ENCODE results near the gene CDH13.

The CDH13 gene

DNA sequence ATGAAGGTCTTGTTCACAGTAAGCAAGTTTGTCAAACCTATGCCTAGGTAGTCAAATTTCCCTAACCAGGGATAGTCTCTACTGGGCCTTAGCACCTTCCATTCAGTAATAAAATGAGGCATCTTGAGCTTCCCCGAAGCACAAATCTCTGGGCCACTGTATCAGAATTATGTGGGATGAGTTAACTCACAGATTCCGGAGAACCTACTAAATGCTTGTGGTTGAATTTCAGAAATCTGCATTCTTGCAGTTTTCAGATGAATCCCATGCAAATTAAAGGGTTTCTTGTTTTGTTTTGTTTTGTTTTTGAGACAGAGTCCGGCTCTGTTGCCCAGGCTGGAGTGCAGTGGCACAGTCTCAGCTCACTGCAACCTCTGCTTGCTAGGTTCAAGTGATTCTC is 702.2 kb downstream of the CDH13 start:
- no peak overlapping the region for H3K4me3 ChIP-seq (ENCODE audit: low read depth in 1 of 5, low read length in 5 of 5)
- no peak overlapping the region for H3K9ac ChIP-seq (ENCODE audit: low read length in 5 of 5)
- no peaks in the 10 kb centered on the region for H3K4me1 ChIP-seq (ENCODE audit: control insufficient read depth in 5 of 5, insufficient read depth in 5 of 5, low read length in 5 of 5)
- no peaks in the 10 kb centered on the region for H3K9me3 ChIP-seq (ENCODE audit: control insufficient read depth in 5 of 5, low read length in 5 of 5)
- H3K27me3 ChIP-seq (ENCODE audit: control insufficient read depth in 5 of 5, insufficient read depth in 4 of 5, low read length in 5 of 5): no peaks in the 10 kb centered on the region
- no peaks in the 10 kb centered on the region for H3K36me3 ChIP-seq (ENCODE audit: control insufficient read depth in 5 of 5, insufficient read depth in 5 of 5, low read length in 5 of 5)
- no peak overlapping the region for H3K27ac ChIP-seq (ENCODE audit: low read depth, low read length)

DNA sequence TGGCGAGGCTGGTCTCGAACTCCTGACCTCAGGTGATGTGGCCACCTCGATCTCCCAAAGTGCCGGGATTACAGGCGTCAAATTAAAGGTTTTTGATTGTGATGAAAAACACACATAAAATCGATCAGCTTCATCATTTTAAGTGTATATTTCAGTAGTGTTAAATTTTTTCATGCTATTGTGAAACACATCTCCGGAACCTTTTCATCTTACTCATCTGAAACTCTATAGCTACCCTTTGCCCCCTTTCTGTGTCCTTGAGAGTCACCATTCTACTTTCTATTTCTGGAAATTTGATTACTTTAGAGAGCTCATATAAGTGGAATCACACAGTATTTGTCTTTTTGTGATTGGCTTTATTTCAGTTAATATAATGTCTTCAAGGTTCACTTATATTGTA is 702.7 kb downstream of the CDH13 start:
- Histone ChIP-seq H3K4me3 (ENCODE audit: low read depth in 1 of 5, low read length in 5 of 5) (no peak overlapping the region), H3K36me3 (ENCODE audit: control insufficient read depth in 5 of 5, insufficient read depth in 5 of 5, low read length in 5 of 5) (no peaks in the 10 kb centered on the region), H3K4me1 (ENCODE audit: control insufficient read depth in 5 of 5, insufficient read depth in 5 of 5, low read length in 5 of 5) (no peaks in the 10 kb centered on the region), H3K9me3 (ENCODE audit: control insufficient read depth in 5 of 5, low read length in 5 of 5) (no peaks in the 10 kb centered on the region), H3K9ac (ENCODE audit: low read length in 5 of 5) (no peak overlapping the region), H3K27me3 (ENCODE audit: control insufficient read depth in 5 of 5, insufficient read depth in 4 of 5, low read length in 5 of 5) (no peaks in the 10 kb centered on the region), H3K27ac (ENCODE audit: low read depth, low read length) (no peak overlapping the region)

DNA sequence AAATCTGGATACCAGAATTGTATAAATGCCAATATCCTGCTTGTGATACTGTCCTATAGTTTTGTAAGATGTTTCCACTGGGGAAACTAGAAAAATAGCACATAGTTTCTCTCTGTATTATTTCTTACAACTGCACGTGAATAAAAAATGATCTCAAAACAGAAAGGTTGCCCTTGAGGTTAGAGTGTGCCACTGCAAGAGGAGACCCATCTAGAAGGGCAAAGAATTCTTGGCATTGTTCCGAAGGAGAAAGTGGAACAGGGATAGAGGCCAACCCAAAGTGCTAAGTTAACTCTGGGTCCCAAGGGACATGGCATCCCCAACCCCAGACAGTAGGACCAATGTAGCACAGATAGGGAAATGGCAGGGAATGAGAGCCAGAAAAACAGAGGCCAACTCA is 703.5 kb downstream of the CDH13 start:
- Histone ChIP-seq H3K27me3 (ENCODE audit: control insufficient read depth in 5 of 5, insufficient read depth in 4 of 5, low read length in 5 of 5) (no peaks in the 10 kb centered on the region), H3K9ac (ENCODE audit: low read length in 5 of 5) (no peak overlapping the region), H3K27ac (ENCODE audit: low read depth, low read length) (no peak overlapping the region), H3K36me3 (ENCODE audit: control insufficient read depth in 5 of 5, insufficient read depth in 5 of 5, low read length in 5 of 5) (no peaks in the 10 kb centered on the region), H3K4me3 (ENCODE audit: low read depth in 1 of 5, low read length in 5 of 5) (no peak overlapping the region), H3K4me1 (ENCODE audit: control insufficient read depth in 5 of 5, insufficient read depth in 5 of 5, low read length in 5 of 5) (no peaks in the 10 kb centered on the region), H3K9me3 (ENCODE audit: control insufficient read depth in 5 of 5, low read length in 5 of 5) (no peaks in the 10 kb centered on the region)

GRCh38 chr16:83335076-83335475 is 708.3 kb downstream of the CDH13 start:
- Histone ChIP-seq H3K9ac (ENCODE audit: low read length in 5 of 5) (no peak overlapping the region), H3K27me3 (ENCODE audit: control insufficient read depth in 5 of 5, insufficient read depth in 4 of 5, low read length in 5 of 5) (no peaks in the 10 kb centered on the region), H3K4me1 (ENCODE audit: control insufficient read depth in 5 of 5, insufficient read depth in 5 of 5, low read length in 5 of 5) (peaks cover 0 to 6% (median 3%) of the 10 kb centered on the region in 5 donors), H3K36me3 (ENCODE audit: control insufficient read depth in 5 of 5, insufficient read depth in 5 of 5, low read length in 5 of 5) (no peaks in the 10 kb centered on the region), H3K27ac (ENCODE audit: low read depth, low read length) (no peak overlapping the region), H3K9me3 (ENCODE audit: control insufficient read depth in 5 of 5, low read length in 5 of 5) (no peaks in the 10 kb centered on the region), H3K4me3 (ENCODE audit: low read depth in 1 of 5, low read length in 5 of 5) (no peak overlapping the region)

DNA sequence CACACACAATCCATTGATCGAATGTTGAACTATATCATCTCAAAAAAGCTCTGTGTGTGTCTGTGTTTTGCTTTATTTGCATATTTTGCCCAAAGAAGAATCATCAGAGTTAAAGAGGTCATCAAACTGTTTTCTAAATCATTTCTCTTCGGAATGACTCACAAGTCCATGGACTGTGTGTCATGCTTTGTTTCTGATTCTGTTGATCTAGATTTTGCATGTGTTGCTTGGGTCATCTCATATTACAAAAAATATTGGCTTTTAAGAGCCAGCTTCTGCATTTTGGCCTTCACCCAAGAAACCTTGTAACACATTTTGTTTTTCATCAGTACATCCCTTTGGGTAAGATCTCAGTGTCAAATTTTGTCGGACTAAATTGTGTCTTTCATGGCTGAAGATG is 709.8 kb downstream of the CDH13 start:
- H3K27ac ChIP-seq (ENCODE audit: low read depth, low read length): no peak overlapping the region
- no peaks in the 10 kb centered on the region for H3K27me3 ChIP-seq (ENCODE audit: control insufficient read depth in 5 of 5, insufficient read depth in 4 of 5, low read length in 5 of 5)
- H3K9me3 ChIP-seq (ENCODE audit: control insufficient read depth in 5 of 5, low read length in 5 of 5): no peaks in the 10 kb centered on the region
- H3K4me3 ChIP-seq (ENCODE audit: low read depth in 1 of 5, low read length in 5 of 5): no peak overlapping the region
- H3K36me3 ChIP-seq (ENCODE audit: control insufficient read depth in 5 of 5, insufficient read depth in 5 of 5, low read length in 5 of 5): no peaks in the 10 kb centered on the region
- H3K9ac ChIP-seq (ENCODE audit: low read length in 5 of 5): no peak overlapping the region
- H3K4me1 ChIP-seq (ENCODE audit: control insufficient read depth in 5 of 5, insufficient read depth in 5 of 5, low read length in 5 of 5): peaks cover 0 to 6% (median 3%) of the 10 kb centered on the region in 5 donors

DNA sequence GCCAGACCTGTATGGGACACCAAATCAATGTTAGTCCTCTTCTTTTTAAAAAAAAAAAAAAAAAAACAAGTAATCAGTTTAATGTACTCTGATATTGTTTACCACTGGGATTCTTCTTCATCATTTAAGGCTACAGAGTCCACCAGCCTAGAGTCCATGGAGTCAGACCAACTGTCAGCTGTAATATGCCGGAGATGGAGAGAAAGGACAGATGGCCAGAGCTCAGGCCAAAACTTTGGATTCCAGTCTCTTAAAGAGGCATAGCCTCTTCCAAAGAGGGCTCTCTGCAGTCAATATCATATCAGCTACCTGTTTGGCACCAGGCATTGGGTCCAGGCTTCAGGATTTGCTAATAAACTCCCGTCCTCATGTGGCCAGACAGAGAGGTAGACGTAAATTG is 711.4 kb downstream of the CDH13 start:
- H3K27me3 ChIP-seq (ENCODE audit: control insufficient read depth in 5 of 5, insufficient read depth in 4 of 5, low read length in 5 of 5): no peaks in the 10 kb centered on the region
- no peak overlapping the region for H3K9ac ChIP-seq (ENCODE audit: low read length in 5 of 5)
- peaks cover 0 to 6% (median 3%) of the 10 kb centered on the region in 5 donors for H3K4me1 ChIP-seq (ENCODE audit: control insufficient read depth in 5 of 5, insufficient read depth in 5 of 5, low read length in 5 of 5)
- no peak overlapping the region for H3K4me3 ChIP-seq (ENCODE audit: low read depth in 1 of 5, low read length in 5 of 5)
- H3K27ac ChIP-seq (ENCODE audit: low read depth, low read length): no peak overlapping the region
- H3K9me3 ChIP-seq (ENCODE audit: control insufficient read depth in 5 of 5, low read length in 5 of 5): no peaks in the 10 kb centered on the region
- H3K36me3 ChIP-seq (ENCODE audit: control insufficient read depth in 5 of 5, insufficient read depth in 5 of 5, low read length in 5 of 5): no peaks in the 10 kb centered on the region

DNA sequence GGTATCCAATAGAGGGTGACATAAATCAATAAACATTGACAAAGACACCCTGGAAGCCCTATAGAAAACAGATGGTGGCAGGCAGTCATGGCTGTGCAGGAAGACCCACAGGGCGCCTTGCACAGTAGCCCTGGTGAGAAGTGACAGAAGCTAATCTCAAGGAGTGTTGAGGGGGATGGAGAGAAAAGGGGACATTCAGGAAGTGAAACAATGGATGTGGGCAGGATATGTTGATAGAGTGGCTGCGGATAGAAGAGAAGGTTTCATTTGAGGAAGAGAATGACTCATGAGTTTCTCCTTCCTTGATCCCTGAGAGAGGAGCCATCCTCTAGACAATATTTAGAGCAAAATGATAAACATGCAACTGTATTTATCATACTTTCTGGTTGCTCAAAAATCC is 712.2 kb downstream of the CDH13 start:
- Histone ChIP-seq H3K9me3 (ENCODE audit: control insufficient read depth in 5 of 5, low read length in 5 of 5) (no peaks in the 10 kb centered on the region), H3K27ac (ENCODE audit: low read depth, low read length) (no peak overlapping the region), H3K4me1 (ENCODE audit: control insufficient read depth in 5 of 5, insufficient read depth in 5 of 5, low read length in 5 of 5) (peaks cover 0 to 6% (median 3%) of the 10 kb centered on the region in 5 donors), H3K9ac (ENCODE audit: low read length in 5 of 5) (no peak overlapping the region), H3K27me3 (ENCODE audit: control insufficient read depth in 5 of 5, insufficient read depth in 4 of 5, low read length in 5 of 5) (no peaks in the 10 kb centered on the region), H3K4me3 (ENCODE audit: low read depth in 1 of 5, low read length in 5 of 5) (no peak overlapping the region), H3K36me3 (ENCODE audit: control insufficient read depth in 5 of 5, insufficient read depth in 5 of 5, low read length in 5 of 5) (no peaks in the 10 kb centered on the region)

DNA sequence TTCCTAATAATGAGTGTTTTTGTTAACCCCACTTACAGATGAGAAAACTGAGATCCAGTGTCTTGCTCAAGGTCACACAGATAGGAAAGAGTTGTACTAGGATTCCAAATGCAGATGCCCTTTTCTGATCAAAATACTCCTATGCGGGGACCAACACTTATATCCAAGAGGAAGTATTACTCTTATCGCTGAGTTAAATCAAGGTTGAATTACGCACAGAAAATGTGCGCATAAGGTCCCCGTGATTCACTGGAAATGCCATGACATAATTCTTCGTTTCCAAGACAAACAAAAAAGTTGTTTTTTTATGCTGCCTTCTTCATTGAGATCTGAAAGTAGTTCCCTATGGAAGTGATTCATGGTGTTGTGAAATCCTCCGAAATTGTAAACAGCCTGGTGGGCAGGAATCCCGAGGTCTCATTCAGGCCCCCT is 717.2 kb downstream of the CDH13 start:
- peaks cover 0 to 5% (median 0%) of the 10 kb centered on the region in 5 donors for H3K36me3 ChIP-seq (ENCODE audit: control insufficient read depth in 5 of 5, insufficient read depth in 5 of 5, low read length in 5 of 5)
- H3K9ac ChIP-seq (ENCODE audit: low read length in 5 of 5): no peak overlapping the region
- H3K9me3 ChIP-seq (ENCODE audit: control insufficient read depth in 5 of 5, low read length in 5 of 5): no peaks in the 10 kb centered on the region
- H3K4me3 ChIP-seq (ENCODE audit: low read depth in 1 of 5, low read length in 5 of 5): no peak overlapping the region
- peaks cover 0 to 9% (median 0%) of the 10 kb centered on the region in 5 donors for H3K4me1 ChIP-seq (ENCODE audit: control insufficient read depth in 5 of 5, insufficient read depth in 5 of 5, low read length in 5 of 5)
- H3K27ac ChIP-seq (ENCODE audit: low read depth, low read length): peak overlapping the region; percentile 54
- H3K27me3 ChIP-seq (ENCODE audit: control insufficient read depth in 5 of 5, insufficient read depth in 4 of 5, low read length in 5 of 5): no peaks in the 10 kb centered on the region

DNA sequence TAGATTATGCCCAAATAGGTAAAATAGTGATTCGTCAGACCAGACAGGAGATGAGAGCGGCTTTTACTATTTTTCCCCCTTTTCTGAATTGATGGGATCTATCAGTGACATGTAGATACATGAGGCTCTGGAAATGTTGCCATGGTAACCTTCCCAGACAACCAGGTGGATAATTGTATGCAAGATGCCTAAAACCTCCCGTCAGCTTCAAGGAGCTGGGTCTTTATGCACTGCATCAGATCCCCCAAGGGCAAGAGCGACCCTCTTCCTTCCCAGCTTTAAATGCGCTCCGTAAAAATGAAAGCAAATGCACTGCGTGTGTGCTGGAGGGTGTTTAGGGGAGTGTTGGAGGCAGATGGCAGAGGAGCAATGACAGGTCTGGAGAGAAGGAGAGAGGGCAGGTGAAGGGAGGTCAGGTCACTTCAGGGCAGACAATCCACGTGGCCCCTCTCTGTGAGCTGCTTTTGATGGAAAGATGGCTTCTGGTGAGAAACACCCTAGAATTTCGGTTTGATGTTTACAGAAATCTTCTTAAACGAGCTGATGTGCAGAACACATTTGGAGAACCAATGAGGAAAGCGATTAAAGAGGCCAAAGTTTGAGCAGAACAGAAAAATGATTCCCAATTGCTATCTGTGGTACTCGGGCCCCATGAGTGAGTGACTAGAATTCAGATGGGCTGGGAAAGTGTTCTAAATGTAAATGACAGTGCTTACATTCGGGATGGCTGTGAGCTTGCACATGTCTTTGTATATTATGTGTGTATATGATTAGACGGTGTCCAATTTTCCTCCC is 719.3 kb downstream of the CDH13 start:
- H3K9me3 ChIP-seq (ENCODE audit: control insufficient read depth in 5 of 5, low read length in 5 of 5): no peaks in the 10 kb centered on the region
- H3K27me3 ChIP-seq (ENCODE audit: control insufficient read depth in 5 of 5, insufficient read depth in 4 of 5, low read length in 5 of 5): no peaks in the 10 kb centered on the region
- H3K27ac ChIP-seq (ENCODE audit: low read depth, low read length): no peak overlapping the region
- H3K36me3 ChIP-seq (ENCODE audit: control insufficient read depth in 5 of 5, insufficient read depth in 5 of 5, low read length in 5 of 5): peaks cover 0 to 5% (median 0%) of the 10 kb centered on the region in 5 donors
- no peak overlapping the region for H3K9ac ChIP-seq (ENCODE audit: low read length in 5 of 5)
- H3K4me3 ChIP-seq (ENCODE audit: low read depth in 1 of 5, low read length in 5 of 5): no peak overlapping the region
- H3K4me1 ChIP-seq (ENCODE audit: control insufficient read depth in 5 of 5, insufficient read depth in 5 of 5, low read length in 5 of 5): peaks cover 0 to 9% (median 0%) of the 10 kb centered on the region in 5 donors

DNA sequence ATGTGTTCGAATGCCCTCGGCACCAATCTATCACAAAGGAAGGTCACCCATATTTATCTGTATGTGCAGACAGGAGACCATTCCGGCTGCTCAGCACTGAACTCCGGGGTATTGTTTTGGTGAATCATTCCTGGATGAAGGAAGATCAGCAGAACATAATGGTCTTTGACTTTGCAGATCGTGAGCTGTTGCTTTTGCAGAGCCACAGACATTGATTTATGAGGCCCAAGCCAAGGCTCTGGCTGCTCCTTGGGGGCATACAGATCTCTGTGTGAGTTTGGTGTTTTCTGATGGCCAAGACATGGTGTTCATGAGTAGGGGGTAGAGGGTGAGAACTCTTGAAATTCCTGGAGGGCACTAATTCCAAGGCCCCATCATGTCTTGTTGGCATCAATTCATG is 722.2 kb downstream of the CDH13 start:
- Histone ChIP-seq H3K4me3 (ENCODE audit: low read depth in 1 of 5, low read length in 5 of 5) (no peak overlapping the region), H3K4me1 (ENCODE audit: control insufficient read depth in 5 of 5, insufficient read depth in 5 of 5, low read length in 5 of 5) (peaks cover 0 to 8% (median 0%) of the 10 kb centered on the region in 5 donors), H3K27me3 (ENCODE audit: control insufficient read depth in 5 of 5, insufficient read depth in 4 of 5, low read length in 5 of 5) (no peaks in the 10 kb centered on the region), H3K9me3 (ENCODE audit: control insufficient read depth in 5 of 5, low read length in 5 of 5) (no peaks in the 10 kb centered on the region), H3K27ac (ENCODE audit: low read depth, low read length) (no peak overlapping the region), H3K9ac (ENCODE audit: low read length in 5 of 5) (no peak overlapping the region), H3K36me3 (ENCODE audit: control insufficient read depth in 5 of 5, insufficient read depth in 5 of 5, low read length in 5 of 5) (peaks cover 0 to 5% (median 0%) of the 10 kb centered on the region in 5 donors)
